Right lung (tissue), 5 donors: Measurements from ENCODE around the gene PDE4D. TPM values are rescaled to one million over a fixed set of nuclear protein-coding genes. Genes with fewer than 3 reads are reported as not detected.

ENCODE experiments used
- DNase-seq, 2 donors: peaks; one replicate each; pipeline ENCODE4 v3.0.0-alpha.2; 2013
- polyA plus RNA-seq, 5 donors: library from polyadenylated mRNA; unstranded; fragments of 120-200 nt; gene quantifications; one replicate each; pipeline versions ENCODE4 v1.2.1 to v1.2.3, GENCODE V29; 2013; ENCODE audit warnings: inconsistent platforms in 1 of 5, low replicate concordance in 1 of 5; ENCODE audit not compliant: insufficient read length in 5 of 5, insufficient read depth in 1 of 5

Gene PDE4D
- polyA plus RNA-seq, 5 donors, result 14.6 to 27.4 (median 22.0) TPM

DNA sequence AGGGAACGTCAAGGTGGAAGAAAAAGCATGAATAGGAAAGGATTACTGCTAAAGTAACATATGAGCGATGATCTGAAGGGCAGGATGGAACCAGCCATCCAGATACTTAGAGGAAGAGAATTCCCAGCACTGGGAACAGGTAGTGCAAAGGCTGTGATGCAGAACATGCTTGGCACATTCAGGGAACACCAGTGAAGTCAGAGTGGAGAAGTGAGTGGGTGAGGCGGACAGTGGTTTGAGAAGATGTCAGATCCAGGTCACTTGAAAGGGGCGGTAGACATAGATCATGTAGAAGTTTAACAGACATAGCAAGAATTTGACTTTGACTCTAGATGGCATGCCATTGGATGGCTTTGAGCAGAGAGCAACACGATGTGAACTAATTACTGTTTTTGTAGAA is 374.2 kb downstream of the PDE4D start:
- no peak for DNase-seq

DNA sequence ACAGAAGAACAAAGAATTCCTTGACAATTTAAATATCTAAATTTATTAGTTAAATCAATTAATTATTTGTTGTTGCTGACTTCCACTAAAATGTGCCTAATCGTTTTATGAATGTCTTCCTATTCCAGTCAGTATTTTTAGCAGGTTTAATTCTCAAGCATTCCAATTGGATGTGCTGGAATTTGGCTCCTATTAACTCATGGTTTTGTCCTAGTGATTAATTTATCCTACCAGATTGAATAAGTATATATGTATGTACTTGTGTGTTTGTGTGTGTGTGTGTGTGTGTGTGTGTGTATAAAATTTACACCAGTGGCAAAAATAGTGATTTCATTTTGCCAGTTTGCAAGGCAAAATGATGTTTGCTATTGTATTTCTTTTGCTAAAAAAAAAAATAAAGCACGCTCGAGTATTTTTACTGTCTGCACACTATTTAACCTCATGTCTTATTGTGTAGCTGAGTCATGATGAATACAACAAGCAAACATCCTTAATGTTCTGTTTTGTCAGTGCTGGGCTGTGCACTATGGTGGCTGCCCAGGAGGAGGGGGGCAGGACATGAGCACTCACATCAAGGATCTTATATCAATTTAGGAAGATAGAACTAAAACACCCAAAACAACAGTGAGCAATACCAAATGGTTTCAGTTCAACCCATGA is 375.5 kb downstream of the PDE4D start:
- no peak for DNase-seq

DNA sequence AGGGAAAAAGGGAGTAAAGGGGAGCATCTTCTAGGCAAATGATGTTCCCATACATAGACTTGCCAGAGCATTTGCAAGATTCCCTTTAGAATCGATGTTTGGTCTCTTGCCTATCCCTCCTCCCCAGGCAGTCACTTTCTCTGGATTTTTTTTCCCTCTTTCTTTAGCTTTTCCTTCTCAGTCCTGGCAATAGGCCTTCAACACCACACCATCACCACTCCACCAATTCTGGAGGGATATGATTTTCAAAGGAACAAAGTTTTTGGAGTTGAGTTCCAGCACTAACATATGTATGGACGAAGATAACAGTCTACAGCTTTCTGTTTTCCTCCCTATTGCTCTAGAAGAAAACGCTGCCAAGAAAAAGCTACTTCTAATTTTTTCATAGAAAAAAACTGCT is 377.4 kb downstream of the PDE4D start:
- no peak for DNase-seq

- no peak for DNase-seq
Observed at GRCh38 chr5:59506285-59506877, 387.1 kb downstream of the PDE4D start.

DNA sequence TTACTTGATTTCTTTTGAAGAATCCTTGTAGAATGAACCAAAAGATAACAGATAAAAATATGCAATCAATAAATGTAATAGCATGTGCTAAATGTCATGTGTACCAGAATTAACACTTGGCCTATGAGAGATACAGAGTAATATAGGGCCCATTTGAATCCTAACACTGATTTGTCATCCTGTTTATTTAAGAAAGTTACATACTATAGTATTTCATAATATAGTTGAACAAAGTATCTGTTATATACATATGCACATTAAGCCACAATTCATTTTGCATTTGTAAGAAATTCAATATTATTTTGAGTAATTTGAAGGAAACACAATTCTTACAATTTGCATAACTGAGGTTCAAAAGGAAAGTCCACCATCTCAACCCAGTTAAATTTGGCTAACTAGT is 389.5 kb downstream of the PDE4D start:
- no peak for DNase-seq

- no peak for DNase-seq
Observed at GRCh38 chr5:59503220-59503619, 390.3 kb downstream of the PDE4D start.

DNA sequence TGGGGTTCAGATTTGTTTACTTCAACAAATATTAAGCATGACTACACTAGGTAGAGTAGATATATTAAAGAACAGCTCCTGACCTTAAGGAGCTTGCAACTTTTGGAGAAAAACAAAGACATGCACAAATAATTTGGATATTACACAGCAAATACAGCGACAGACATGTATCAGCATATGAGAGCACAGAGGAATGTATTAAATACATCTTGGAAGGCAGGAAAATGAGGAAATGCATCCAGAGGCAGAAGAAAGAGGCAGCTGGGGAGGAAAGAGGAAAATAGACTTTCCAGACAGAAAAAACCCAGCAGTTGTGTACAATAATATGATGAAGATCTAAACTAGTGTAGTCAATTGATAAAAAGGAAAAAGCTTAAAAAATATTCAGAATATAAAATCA is 392.2 kb downstream of the PDE4D start:
- DNase-seq, result no peak

GRCh38 chr5:59500014-59500413 is 393.5 kb downstream of the PDE4D start:
- DNase-seq, result no peak

DNA sequence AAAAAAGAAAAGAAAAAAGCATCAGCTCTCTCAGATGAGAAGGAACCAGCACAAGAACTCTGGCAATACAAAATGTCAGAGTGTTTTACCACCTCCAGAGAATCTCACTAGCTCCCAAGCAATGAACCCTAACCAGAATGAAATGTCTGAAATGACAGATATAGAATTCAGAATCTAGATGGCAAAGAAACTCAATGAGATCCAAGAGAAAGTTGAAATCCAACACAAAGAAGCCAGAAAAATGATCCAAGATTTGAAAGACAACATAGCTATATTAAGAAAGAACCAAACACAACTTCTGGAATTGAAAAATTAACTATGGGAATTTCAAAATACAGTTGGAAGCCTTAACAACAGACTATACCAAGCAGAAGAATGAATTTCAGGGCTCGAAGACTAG is 396.3 kb downstream of the PDE4D start:
- no peak for DNase-seq

DNA sequence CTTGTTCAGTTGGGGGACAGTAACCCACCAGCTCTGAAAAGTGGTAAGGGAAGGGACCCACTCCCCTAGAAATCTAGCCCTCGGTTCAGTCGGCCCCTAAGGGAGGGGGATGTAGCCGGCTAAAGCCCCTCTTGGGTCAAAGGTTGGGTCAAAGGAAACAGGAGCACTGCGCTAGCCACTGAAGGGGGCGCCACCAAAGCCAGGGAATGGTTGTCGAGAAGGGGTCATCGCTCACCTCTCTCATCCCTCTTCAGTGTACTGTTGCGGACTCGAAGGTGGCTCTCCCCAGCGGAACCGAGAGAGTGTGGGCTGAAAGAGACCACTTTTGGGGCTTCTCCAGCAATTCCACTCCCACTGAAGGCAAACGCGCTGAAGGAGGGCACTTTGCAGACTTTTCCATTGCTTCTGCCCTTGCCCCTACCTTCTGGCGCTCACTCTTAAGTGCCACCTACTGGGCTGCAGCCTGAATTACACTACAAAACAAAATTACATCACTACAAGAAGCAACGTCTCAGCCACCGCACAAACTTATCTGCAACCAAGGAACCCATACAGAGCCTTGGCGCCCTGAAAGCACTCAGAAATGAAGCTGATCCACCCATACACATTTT is 396.9 kb downstream of the PDE4D start:
- DNase-seq, result no peak

GRCh38 chr5:59491945-59492344 is 401.6 kb downstream of the PDE4D start:
- DNase-seq, result no peak

DNA sequence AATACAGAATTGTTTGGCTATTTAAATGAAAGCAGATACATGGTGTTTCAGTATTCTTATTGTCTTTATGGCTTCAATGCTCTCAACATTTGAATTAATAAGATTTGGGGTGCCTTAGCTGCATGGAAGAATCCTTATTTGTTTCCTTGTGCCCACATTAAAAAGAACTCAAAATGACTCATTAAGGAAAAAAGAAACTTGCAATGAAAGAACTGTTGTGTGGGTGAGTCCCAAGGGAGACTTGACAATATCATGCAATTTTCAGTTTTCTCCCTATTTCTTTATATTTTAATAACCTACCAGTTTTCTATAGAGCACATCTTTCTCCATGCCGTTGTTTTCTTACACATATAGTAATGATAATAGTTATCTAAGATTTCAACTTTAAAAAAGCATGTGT is 404.0 kb downstream of the PDE4D start:
- no peak for DNase-seq

DNA sequence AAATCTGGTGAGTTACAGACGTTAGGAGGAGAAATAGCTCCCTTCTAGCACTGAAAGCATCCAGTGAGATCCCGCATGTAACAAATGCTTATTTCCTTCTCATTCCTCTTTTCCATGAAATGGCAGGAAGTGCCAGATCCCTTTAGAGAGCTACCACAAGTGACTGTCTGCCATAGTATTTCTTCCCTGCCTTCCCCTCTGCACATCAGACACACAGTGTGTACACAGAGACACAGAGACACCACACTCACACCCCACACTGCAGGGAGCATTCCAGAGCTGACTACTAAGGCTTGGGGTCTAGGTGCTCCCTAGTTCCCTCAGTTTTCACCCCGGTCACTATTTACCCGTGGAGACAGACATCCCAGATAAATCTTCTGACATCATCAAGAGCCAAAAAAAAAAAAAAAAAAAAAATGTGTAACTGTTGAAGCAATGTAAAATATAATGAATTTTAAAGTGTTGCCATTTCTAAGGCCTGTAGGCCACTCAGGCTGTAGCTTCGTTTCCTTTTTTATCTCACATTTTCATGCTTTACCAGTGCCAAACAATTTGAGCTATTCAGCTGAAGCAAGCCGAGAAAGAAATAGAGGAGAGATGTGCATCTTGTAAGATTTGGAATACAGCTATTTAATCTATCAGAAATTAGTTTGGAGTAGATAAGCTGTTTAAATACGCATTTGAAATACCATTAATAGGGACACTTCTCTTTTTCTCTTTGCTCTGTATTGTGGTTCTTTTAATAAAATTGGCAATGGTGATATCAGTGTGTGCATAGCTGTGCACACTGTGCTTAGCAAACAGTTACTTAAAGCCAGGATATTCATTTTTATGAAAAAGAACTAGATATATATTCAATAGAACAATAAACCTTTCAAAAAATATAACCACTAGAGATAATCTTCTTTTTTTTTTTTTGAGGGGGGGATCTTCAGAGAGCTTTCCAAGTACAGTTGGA is 405.5 kb downstream of the PDE4D start:
- peak; percentile 19 to 41 for DNase-seq

- DNase-seq, result no peak
Observed at GRCh38 chr5:59487068-59487686, 406.3 kb downstream of the PDE4D start.

- no peak for DNase-seq
Observed at GRCh38 chr5:59486508-59486907, 407.0 kb downstream of the PDE4D start.

GRCh38 chr5:59485629-59486439 is 407.7 kb downstream of the PDE4D start:
- no peak for DNase-seq

DNA sequence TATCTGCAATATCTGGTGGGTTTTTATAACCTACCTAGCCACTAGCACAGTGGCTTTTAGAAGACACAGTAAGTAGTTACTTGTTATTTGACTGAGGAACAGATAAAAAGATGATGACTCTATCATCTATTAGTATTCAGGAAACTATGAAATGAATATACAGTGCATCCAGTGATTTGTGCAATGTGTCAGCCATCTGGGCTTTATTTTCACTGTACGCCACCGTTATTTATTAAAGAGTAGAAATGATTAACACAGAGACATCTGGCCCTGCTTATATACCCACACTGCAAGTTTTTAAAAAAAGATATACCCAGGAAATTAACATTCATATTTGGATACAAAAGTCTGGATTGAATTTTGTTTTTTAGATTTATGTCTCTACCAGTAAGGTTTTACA is 408.4 kb downstream of the PDE4D start:
- DNase-seq, result no peak

DNA sequence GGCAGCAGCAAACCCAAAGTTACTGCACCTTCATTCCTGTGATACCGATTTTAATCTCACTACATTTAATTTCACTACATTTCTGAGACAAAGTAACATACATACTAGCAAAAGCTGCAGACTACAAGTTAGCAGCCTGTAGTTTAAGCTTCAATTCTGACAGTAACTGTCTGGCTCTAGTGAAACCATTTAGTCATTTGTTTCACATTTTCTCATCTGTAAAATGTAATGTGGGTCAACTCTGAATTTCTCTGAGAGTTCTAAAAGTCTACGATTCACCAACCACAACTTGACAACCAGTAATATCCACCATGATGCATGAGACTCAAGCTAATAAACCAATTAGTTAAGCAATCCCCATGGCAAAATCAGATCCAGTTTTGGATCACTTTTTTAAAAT is 408.9 kb downstream of the PDE4D start:
- no peak for DNase-seq

DNA sequence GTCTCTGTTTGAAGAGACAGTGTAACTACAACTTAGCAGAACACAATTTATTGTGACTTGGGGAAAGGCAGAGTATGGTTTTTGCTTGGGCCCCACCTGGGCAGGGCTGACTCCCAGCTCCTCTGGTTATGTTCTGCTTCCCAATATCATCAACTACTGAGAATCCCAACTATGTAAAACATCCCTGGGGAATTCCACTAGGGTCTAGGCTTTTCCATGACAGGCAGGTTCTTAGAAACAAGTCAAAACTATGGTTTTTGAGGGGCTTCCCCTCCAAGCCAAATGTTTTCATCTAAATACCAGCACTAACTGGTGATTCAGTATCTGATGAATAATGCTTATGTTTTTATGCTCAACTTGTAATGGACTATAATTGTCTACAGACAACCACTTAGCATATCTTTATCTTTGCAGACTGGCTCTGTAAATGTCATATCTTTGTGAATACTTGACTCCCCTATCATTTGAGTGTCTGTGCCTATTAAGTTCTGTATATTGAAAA is 409.5 kb downstream of the PDE4D start:
- DNase-seq, result no peak

- no peak for DNase-seq
Observed at GRCh38 chr5:59479086-59479485, 414.4 kb downstream of the PDE4D start.

GRCh38 chr5:59474324-59474723 is 419.2 kb downstream of the PDE4D start:
- no peak for DNase-seq
